Hepatocyte (in vitro differentiated cells): ENCODE results near the gene LCN2. TPM values are rescaled to one million over a fixed set of nuclear protein-coding genes. Genes with fewer than 3 reads are reported as not detected.

ENCODE experiments used
- DNase-seq: peaks from one replicate; pipeline ENCODE4 v3.0.0-alpha.2; 2016; ENCODE audit warnings: low spot score
- H2AFZ ChIP-seq: fragments of 200-600 bp; sonication (generic); 2 replicates; pipeline ENCODE4 v1.6.0; 2016; ENCODE audit warnings: antibody characterized with exemption, mild to moderate bottlenecking
- H3K27ac ChIP-seq: fragments of 200-600 bp; sonication (generic); 2 replicates; pipeline ENCODE4 v1.5.1; 2016; ENCODE audit warnings: mild to moderate bottlenecking
- H3K27me3 ChIP-seq: fragments of 200-600 bp; sonication (generic); 2 replicates; pipeline ENCODE4 v1.6.1; 2016
- H3K36me3 ChIP-seq: fragments of 200-600 bp; sonication (generic); replicated peaks from 2 replicates; pipeline ENCODE4 v1.5.1; 2016; ENCODE audit warnings: low read depth; ENCODE audit not compliant: insufficient read depth
- H3K4me1 ChIP-seq: fragments of 200-600 bp; sonication (generic); 2 replicates; pipeline ENCODE4 v1.5.1; 2016; ENCODE audit warnings: mild to moderate bottlenecking, moderate library complexity; ENCODE audit not compliant: insufficient read depth
- H3K4me2 ChIP-seq: fragments of 200-600 bp; sonication (generic); 2 replicates; pipeline ENCODE4 v1.6.0; 2016
- H3K4me3 ChIP-seq: fragments of 200-600 bp; sonication (generic); 2 replicates; pipeline ENCODE4 v1.5.1; 2016; ENCODE audit warnings: mild to moderate bottlenecking
- H3K79me2 ChIP-seq: fragments of 200-600 bp; sonication (generic); 2 replicates; pipeline ENCODE4 v1.6.0; 2017; ENCODE audit warnings: mild to moderate bottlenecking
- H3K9me2 ChIP-seq: fragments of 200-600 bp; sonication (generic); replicated peaks from 2 replicates; pipeline ENCODE4 v1.6.0; 2017; ENCODE audit warnings: mild to moderate bottlenecking; ENCODE audit not compliant: insufficient read depth
- H3K9me3 ChIP-seq: fragments of 200-600 bp; sonication (generic); 2 replicates; pipeline ENCODE4 v1.5.1; 2016; ENCODE audit warnings: low read depth, mild to moderate bottlenecking
- H4K20me1 ChIP-seq: fragments of 200-600 bp; sonication (generic); 2 replicates; pipeline ENCODE4 v1.6.0; 2016; ENCODE audit warnings: mild to moderate bottlenecking; ENCODE audit not compliant: insufficient read depth, poor library complexity, severe bottlenecking
- EZH2 ChIP-seq: fragments of 200-600 bp; sonication (generic); IDR thresholded peaks from 2 replicates; pipeline ENCODE4 v1.6.1; 2016; ENCODE audit warnings: antibody characterized with exemption, mild to moderate bottlenecking, borderline replicate concordance
- EZH2phosphoT487 ChIP-seq: fragments of 200-600 bp; sonication (generic); IDR thresholded peaks from one replicate; pipeline ENCODE4 v1.6.1; 2018; ENCODE audit warnings: antibody characterized with exemption, mild to moderate bottlenecking, low read depth, moderate library complexity; ENCODE audit not compliant: unreplicated experiment, severe bottlenecking
- WGBS: methylation state at CpG from one replicate; pipeline ENCODE4 v1.1.6; 2016; ENCODE audit warnings: low lambda C conversion rate; ENCODE audit errors: missing lambda C conversion rate; 5-methylcytosine and 5-hydroxymethylcytosine counted together
- polyA plus RNA-seq: library from polyadenylated mRNA; unstranded; fragments of >200 nt; fragmentation: Nextera tagmentation; extraction: Ambion mirVana; gene quantifications from 2 replicates; pipeline ENCODE4 v1.2.1, GENCODE V29; 2016
- total RNA-seq: library from RNA; depleted of rRNA; stranded (reverse); fragments of >200 nt; gene quantifications from 2 replicates; pipeline ENCODE4 v1.2.3, GENCODE V29; 2014
- TF ChIP-seq, protein P1 (sequence below): fragments of 200-600 bp; sonication (generic); IDR thresholded peaks from 2 replicates; pipeline ENCODE4 v1.5.1; 2016; ENCODE audit warnings: antibody characterized with exemption, mild to moderate bottlenecking; ENCODE audit not compliant: poor library complexity

Gene LCN2
- total and polyA plus RNA-seq, 2 experiments from 2014 or later: 5.3 to 12.8 TPM

DNA sequence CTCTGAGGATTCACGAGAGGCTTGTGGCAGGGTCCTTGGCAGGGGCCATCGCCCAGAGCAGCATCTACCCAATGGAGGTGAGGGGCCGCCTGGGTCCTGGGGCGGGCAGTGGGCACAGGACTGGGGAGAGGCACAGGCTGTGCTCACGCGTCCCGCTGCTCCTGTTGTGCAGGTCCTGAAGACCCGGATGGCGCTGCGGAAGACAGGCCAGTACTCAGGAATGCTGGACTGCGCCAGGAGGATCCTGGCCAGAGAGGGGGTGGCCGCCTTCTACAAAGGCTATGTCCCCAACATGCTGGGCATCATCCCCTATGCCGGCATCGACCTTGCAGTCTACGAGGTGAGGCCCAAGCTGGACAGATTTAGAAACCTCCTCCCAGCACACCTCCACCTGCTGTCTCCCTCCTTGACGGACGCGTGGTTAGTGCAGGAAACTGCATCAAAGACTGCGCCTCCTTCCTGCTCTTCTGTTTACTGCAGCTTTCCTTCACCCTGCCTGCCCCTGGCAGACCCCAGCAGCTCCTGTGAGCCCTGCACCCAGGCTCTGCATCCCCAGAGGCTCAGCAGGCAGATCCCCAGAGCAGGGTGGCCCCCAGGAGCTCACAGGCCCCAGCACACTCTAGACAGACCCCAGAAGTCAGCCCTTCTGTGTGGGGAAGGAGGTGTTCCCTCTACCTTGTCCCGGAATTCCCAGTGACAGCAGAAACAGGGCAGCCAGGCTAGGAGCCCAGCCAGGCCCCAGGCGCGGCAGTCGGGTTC, 42.9 kb upstream of the LCN2 start:
- no peaks in the 10 kb centered on the region for H4K20me1 ChIP-seq
- WGBS: 98% methylated on average over 23 of the region's 23 CpGs
- H3K9me2 ChIP-seq: no peaks in the 10 kb centered on the region
- no peaks in the 10 kb centered on the region for H3K9me3 ChIP-seq
- no peak for TF ChIP-seq EZH2phosphoT487
- TF ChIP-seq, protein P1, sequence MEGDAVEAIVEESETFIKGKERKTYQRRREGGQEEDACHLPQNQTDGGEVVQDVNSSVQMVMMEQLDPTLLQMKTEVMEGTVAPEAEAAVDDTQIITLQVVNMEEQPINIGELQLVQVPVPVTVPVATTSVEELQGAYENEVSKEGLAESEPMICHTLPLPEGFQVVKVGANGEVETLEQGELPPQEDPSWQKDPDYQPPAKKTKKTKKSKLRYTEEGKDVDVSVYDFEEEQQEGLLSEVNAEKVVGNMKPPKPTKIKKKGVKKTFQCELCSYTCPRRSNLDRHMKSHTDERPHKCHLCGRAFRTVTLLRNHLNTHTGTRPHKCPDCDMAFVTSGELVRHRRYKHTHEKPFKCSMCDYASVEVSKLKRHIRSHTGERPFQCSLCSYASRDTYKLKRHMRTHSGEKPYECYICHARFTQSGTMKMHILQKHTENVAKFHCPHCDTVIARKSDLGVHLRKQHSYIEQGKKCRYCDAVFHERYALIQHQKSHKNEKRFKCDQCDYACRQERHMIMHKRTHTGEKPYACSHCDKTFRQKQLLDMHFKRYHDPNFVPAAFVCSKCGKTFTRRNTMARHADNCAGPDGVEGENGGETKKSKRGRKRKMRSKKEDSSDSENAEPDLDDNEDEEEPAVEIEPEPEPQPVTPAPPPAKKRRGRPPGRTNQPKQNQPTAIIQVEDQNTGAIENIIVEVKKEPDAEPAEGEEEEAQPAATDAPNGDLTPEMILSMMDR: no peak
- no peak for TF ChIP-seq EZH2
- H3K4me3 ChIP-seq: no peak overlapping the region
- H3K4me1 ChIP-seq: peaks cover 14% of the 10 kb centered on the region
- no peaks in the 10 kb centered on the region for H3K36me3 ChIP-seq
- DNase-seq: no peak
- peaks cover 30% of the 10 kb centered on the region for H3K79me2 ChIP-seq
- no peak overlapping the region for H3K4me2 ChIP-seq
- no peaks in the 10 kb centered on the region for H3K27me3 ChIP-seq
- H3K27ac ChIP-seq: no peak overlapping the region
- no peak overlapping the region for H2AFZ ChIP-seq

DNA sequence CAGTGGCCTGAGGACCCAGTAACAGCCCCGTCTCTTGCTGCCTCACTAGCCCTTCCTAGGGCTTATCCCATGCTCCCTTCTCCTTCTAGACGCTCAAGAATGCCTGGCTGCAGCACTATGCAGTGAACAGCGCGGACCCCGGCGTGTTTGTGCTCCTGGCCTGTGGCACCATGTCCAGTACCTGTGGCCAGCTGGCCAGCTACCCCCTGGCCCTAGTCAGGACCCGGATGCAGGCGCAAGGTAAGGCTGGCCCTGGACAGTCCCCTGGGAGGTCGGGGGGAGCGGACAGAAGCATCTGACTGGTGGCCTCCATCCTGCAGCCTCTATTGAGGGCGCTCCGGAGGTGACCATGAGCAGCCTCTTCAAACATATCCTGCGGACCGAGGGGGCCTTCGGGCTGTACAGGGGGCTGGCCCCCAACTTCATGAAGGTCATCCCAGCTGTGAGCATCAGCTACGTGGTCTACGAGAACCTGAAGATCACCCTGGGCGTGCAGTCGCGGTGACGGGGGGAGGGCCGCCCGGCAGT, 42.2 kb upstream of the LCN2 start:
- H3K9me2 ChIP-seq: no peaks in the 10 kb centered on the region
- H3K27ac ChIP-seq: no peak overlapping the region
- H3K9me3 ChIP-seq: no peaks in the 10 kb centered on the region
- H3K4me3 ChIP-seq: no peak overlapping the region
- no peak overlapping the region for H3K4me2 ChIP-seq
- peaks cover 13% of the 10 kb centered on the region for H3K4me1 ChIP-seq
- H2AFZ ChIP-seq: no peak overlapping the region
- DNase-seq: no peak
- H3K27me3 ChIP-seq: no peaks in the 10 kb centered on the region
- peaks cover 29% of the 10 kb centered on the region for H3K79me2 ChIP-seq
- WGBS: 99% methylated on average over 23 of the region's 23 CpGs
- no peaks in the 10 kb centered on the region for H4K20me1 ChIP-seq
- no peaks in the 10 kb centered on the region for H3K36me3 ChIP-seq
- TF ChIP-seq, protein P1: no peak
- TF ChIP-seq EZH2: no peak

DNA sequence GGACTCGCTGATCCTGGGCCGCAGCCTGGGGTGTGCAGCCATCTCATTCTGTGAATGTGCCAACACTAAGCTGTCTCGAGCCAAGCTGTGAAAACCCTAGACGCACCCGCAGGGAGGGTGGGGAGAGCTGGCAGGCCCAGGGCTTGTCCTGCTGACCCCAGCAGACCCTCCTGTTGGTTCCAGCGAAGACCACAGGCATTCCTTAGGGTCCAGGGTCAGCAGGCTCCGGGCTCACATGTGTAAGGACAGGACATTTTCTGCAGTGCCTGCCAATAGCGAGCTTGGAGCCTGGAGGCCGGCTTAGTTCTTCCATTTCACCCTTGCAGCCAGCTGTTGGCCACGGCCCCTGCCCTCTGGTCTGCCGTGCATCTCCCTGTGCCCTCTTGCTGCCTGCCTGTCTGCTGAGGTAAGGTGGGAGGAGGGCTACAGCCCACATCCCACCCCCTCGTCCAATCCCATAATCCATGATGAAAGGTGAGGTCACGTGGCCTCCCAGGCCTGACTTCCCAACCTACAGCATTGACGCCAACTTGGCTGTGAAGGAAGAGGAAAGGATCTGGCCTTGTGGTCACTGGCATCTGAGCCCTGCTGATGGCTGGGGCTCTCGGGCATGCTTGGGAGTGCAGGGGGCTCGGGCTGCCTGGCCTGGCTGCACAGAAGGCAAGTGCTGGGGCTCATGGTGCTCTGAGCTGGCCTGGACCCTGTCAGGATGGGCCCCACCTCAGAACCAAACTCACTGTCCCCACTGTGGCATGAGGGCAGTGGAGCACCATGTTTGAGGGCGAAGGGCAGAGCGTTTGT, 41.6 kb upstream of the LCN2 start:
- H3K27me3 ChIP-seq: no peaks in the 10 kb centered on the region
- peaks cover 13% of the 10 kb centered on the region for H3K4me1 ChIP-seq
- TF ChIP-seq EZH2 (no peak), EZH2phosphoT487 (no peak)
- TF ChIP-seq, protein P1: no peak
- H3K4me3 ChIP-seq: no peak overlapping the region
- H3K79me2 ChIP-seq: peaks cover 28% of the 10 kb centered on the region
- 88% methylated on average over 18 of the region's 18 CpGs for WGBS
- no peak overlapping the region for H3K4me2 ChIP-seq
- no peak for DNase-seq
- H3K27ac ChIP-seq: peak overlapping the region; percentile 1
- no peak overlapping the region for H2AFZ ChIP-seq
- no peaks in the 10 kb centered on the region for H4K20me1 ChIP-seq
- no peaks in the 10 kb centered on the region for H3K36me3 ChIP-seq
- H3K9me3 ChIP-seq: no peaks in the 10 kb centered on the region
- no peaks in the 10 kb centered on the region for H3K9me2 ChIP-seq
